Mesenteric fat pad (tissue), 1 donor: ENCODE measurements around the gene ASTN2. TPM values are rescaled to one million over a fixed set of nuclear protein-coding genes. Genes with fewer than 3 reads are reported as not detected.

Experiments used
- DNase-seq: peaks from one replicate; pipeline ENCODE4 v3.0.0-alpha.2; 2020; ENCODE audit warnings: low spot score
- total RNA-seq: library from RNA; stranded (reverse); fragmentation: NEBNext Ultra II Directional; extraction: Animal tissue kit (Norgen Biotek cat#: 25700); gene quantifications from one replicate; pipeline ENCODE4 v1.2.1, GENCODE V29; 2021
- donor health status: DM: yes; HTN: yes; CAD: no.

Gene ASTN2
- total RNA-seq, 1 donor from 2014 or later = 3.1 TPM

GRCh38 chr9:117250610-117251215, 164.1 kb downstream of the ASTN2 start:
- DNase-seq = no peak

DNA sequence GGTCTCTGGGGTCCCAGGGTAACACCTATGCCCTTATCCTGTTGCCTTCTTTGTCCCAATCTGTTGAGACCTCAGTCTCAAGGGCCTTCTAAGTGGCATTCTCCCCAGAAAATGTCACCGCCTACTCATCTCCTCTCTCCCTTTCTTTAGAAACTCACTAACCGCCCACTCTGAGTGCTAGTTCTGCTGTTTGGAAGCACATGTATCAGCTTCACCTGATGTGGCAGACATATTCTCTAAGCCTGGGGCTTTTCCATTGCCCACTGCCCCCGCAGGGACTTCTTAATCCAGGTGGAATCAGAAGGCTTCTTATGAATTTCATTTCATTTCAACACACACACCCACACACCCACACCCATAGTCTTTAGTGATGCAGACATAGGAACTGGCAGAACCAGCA, 165.1 kb downstream of the ASTN2 start:
- no peak for DNase-seq

DNA sequence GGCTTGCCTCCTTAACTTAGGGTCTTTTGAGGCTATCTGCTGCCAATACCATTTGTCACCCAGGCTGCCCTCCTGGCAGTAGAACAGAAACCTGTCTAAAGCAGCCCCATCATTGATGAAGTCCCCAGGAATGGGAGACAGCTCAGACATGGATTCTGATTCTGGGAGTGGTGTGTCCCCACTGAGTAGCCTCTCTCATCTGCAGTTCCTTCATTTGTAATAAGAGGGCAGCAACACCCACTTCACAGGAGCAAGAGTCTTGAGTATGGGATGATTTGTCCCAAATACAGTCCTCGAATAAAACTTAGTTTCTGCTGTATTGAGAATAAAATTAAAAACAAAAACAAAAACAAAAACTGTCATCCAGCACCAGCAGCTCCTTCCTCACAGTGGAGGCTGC, 167.6 kb downstream of the ASTN2 start:
- no peak for DNase-seq

DNA sequence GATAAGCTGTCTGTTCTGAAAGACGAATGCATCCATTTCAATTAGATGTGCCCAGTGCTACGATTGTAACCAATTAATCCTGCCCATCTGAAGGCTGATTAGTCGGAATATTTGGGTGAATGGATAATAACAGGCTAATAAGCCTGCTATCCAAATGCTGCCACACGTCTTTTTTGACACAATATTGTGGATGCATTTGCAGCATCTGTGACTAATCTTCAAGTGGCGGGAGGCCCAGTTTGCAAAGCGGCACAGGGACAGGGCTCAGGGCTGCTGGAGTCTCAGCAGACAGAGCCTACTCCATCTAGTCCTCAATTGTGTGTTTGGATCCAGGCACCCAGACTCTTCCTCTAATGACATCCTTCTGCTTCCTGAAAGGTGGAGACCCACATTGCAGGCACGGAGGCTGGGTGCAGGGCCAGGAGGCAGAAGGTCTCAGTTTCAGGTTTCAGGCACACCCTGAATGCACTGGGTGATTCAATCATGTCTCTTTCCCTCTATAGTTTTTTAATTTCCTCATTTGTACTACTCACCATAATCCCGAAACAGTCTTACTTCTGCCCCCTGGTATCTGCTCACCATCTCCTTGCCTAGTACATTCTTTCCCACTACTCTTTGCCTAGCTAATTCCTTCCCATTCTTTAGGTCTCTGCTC, 169.6 kb downstream of the ASTN2 start:
- DNase-seq = no peak

- no peak for DNase-seq
These were observed 172.8 kb downstream of the ASTN2 start for GRCh38 chr9:117242082-117242481.

GRCh38 chr9:117239428-117239827, 175.4 kb downstream of the ASTN2 start:
- no peak for DNase-seq

- DNase-seq = no peak
These were observed 180.8 kb downstream of the ASTN2 start for GRCh38 chr9:117234103-117234502.

DNA sequence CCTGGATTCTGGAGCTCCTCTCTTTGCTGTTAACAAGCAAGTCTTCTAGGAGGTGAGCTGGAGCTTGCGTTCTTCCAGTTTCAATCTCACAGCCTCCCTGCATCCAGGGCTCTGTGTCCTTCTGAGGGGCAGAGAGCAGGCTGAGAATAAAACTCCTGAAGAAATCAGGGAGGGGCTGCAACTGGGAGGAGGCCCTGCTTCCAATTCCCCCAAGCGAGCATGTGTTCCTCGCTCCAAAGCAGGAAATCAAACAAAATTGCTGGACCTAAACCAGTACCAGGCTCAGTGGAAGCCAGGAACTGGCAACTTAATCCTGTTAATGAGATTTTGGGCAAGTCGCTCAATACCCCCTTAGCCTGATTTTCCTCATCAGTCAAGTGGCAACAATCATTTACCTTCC, 181.8 kb downstream of the ASTN2 start:
- no peak for DNase-seq

- DNase-seq = no peak
These were observed 182.6 kb downstream of the ASTN2 start for GRCh38 chr9:117232281-117232680.

- no peak for DNase-seq
These were observed 183.8 kb downstream of the ASTN2 start for GRCh38 chr9:117231012-117231411.

DNA sequence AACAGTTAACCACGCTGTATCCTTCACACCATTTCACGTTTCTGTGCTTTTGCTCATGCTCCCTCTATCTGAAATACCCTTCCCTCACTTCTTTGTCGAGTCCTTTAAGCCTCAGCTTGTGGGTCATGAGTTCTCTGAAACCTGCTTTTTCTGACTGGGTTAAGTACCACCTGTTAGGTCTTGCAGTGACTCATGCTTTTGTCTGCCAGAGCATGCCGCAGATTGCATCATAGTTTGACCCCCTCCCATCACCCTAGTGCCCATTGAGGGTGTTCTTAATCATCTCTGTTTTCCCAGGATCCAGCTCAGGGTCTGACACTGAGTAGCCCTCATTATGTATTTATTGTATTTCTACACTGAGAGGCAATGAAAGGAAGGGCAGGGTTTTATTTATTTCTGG, 190.2 kb downstream of the ASTN2 start:
- DNase-seq = no peak

DNA sequence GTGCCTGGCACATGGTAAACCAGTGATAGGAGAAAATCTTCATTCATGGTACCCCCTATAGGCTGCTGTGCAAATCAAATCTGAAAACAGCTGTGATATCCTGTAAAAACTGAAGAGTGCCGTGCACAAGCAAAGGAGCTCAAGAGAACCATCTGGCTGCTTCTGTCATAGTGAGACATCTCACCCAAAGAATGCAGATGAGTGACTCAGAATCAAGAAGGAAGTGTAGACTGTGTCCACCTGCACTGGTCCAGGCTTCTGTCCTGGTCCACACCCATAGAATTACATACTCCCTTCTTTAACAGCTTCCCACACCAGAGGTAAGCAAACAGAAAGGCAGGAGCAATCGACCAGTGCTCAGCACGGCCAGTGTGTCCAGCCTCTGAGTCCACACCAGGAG, 195.9 kb downstream of the ASTN2 start:
- DNase-seq = no peak

GRCh38 chr9:117214416-117214815, 200.4 kb downstream of the ASTN2 start:
- DNase-seq = no peak

GRCh38 chr9:117211280-117211679, 203.6 kb downstream of the ASTN2 start:
- DNase-seq = no peak

GRCh38 chr9:117205806-117206205, 209.1 kb downstream of the ASTN2 start:
- DNase-seq = no peak

DNA sequence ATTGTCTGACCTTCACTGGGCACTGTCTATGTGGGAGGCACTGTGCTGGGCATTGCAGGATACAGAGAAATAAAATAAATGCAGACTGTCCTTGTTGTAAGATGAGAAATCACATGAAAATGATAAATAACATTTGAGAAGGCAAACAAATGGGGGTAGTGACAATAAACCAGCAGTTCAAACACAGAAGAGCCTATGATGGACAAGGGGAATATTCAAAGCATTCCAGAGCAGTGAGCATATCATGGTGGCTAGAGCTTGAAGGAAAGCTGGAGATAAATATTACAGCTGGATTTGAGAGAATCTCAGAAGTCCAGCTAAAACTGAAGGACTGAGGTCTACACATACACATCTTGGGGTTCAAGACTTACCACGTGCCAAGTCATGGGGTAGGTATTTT, 209.9 kb downstream of the ASTN2 start:
- DNase-seq = no peak

DNA sequence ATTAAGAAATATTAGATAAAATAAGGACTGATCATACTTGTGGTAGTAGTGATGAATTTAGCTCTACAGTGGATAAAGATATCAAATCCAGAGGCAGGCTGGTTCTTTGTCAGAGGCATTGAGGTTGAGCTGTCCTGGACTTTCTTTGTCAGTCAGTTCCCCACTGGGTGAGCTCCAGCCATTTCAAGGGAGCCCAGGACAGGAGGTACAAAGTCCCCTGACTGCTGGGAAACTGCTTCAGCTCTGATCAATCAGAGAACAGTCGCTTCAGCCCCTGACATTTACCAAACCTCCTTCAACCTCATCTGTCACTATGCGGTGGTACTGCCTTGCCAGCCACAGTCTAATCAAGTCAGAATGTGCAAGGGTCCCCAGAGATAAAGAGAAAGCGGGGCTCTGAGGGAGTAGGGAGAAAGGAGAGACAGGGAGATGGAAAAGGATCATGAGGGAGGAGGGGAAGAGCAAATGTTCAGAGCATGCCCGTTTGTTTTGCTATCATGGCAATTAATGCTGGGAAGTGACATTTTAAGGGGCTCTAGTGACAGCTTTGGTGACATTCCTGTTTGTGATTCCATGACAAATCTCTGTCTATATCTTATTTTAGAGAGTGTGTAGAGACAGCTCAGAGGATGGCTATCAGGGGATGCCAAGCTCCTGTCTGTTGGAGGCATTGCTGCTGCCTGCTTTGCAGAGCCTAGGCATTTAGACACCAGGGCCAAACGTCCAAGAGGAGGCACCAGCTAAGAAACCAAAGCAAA, 223.2 kb downstream of the ASTN2 start:
- DNase-seq = no peak

DNA sequence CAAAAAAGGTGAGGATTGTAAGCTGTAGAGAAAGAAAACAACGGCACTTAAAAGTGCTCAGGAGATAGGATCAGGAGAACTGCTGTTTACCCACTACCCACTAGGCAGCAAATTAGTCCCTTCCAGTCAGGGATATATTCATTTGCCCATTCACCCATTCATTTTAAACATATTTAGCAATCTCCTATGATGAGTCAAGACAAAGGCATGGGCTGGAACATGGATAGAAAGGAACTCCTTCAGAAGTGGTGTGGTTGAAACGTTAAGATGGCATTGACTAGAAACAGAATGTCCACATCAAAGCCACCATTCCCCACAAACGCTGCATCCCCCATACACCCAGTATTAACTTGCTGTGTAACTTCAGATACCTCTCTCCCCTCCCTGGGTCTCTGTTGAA, 225.7 kb downstream of the ASTN2 start:
- DNase-seq = no peak

GRCh38 chr9:117188394-117188793, 226.5 kb downstream of the ASTN2 start:
- no peak for DNase-seq

DNA sequence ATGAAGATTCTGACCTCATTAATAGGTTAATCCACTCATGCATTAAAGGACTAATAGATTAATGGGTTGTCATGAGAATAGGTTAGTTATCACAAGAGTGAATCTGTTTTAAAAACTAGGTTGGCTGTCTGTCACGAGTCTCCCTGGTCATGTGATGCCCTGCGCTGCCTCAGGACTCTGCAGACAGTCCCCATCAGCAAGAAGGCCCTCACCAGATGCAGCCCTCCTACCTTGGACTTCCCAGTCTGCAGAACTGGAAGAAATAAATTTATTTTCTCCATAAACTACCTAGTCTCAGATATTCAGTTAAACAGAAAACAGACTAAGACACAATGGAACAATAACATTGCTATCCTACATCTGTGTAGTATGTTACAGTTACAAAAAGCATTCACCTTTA, 227.4 kb downstream of the ASTN2 start:
- no peak for DNase-seq

GRCh38 chr9:117184173-117184572, 230.7 kb downstream of the ASTN2 start:
- no peak for DNase-seq

GRCh38 chr9:117182046-117182445, 232.8 kb downstream of the ASTN2 start:
- DNase-seq = no peak
